ENCODE results near the gene RGS7BP. TPM values are rescaled to one million over a fixed set of nuclear protein-coding genes. Genes with fewer than 3 reads are reported as not detected.

RGS7BP gene
- 1 to 10 TPM in 1 of 4 donors, under 1 TPM in 3; 0.06 to 1.7 (median 0.15) TPM for total RNA-seq

DNA sequence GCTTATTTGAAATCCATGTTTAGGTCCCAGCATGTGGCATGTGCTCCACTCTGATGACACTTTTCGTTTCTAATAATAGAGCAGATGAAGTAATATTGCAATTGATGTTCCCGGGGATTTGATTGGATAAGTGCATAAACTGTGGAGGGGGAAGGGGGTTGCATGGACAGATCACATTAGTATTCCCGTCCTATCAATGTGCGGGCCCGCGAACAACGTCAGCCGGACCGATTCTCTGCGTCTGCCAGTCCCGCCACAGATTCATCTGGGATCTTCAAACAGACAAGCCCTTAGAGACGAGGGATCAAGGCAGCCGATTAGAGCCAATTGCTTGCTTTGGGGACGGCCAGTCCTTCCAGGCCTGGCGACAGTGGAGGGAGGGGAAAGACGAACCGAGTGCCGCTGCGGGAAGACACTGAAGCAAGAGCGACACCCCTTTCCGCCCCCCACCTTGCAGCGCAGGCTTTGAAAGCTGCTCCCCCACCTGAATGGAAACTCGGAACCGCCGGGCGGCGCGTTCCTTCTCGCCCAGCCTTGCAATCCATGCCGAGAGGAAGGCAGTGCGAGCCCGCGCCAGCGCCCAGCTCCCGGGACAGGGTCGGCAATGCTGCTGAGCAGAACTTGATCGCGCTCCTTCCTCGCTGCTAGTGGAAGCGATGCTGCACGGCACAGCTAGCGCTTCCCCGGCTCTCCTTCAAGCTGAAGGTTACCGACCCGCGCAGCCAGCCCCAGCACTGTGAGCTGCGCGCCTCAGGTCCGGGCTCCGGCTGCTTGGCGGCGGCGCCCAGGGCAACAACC lies at the start of gene RGS7BP:
Gene RGS7BP (plus strand): TSS at position 247 of the 798 bp plus-strand sequence. CDS start 610 bp downstream, outside the sequence.
- intact Hi-C loops (cut with DNase I) = no loop called here
- TF ChIP-seq, protein P1, sequence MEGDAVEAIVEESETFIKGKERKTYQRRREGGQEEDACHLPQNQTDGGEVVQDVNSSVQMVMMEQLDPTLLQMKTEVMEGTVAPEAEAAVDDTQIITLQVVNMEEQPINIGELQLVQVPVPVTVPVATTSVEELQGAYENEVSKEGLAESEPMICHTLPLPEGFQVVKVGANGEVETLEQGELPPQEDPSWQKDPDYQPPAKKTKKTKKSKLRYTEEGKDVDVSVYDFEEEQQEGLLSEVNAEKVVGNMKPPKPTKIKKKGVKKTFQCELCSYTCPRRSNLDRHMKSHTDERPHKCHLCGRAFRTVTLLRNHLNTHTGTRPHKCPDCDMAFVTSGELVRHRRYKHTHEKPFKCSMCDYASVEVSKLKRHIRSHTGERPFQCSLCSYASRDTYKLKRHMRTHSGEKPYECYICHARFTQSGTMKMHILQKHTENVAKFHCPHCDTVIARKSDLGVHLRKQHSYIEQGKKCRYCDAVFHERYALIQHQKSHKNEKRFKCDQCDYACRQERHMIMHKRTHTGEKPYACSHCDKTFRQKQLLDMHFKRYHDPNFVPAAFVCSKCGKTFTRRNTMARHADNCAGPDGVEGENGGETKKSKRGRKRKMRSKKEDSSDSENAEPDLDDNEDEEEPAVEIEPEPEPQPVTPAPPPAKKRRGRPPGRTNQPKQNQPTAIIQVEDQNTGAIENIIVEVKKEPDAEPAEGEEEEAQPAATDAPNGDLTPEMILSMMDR (IDR thresholded peaks at IDR 0.05) = peak in 3 of 6 experiments; percentile 11 to 27 (median 18)
- TF ChIP-seq POLR2A (IDR thresholded peaks at IDR 0.05) = no peak
- WGBS, 2 donors = 1 to 8% methylated on average over 12 to 13 of the region's 53 CpGs
- peaks cover 0 to 20% (median 0%) of the 10 kb centered on the region in 3 donors for H3K4me1 ChIP-seq
- peaks cover 0 to 47% (median 0%) of the 10 kb centered on the region in 4 donors for H3K27me3 ChIP-seq
- H3K4me3 ChIP-seq = peak within 1 kb of the TSS; percentile 28 to 61 (median 52)
- DNase-seq = no peak
- H3K9me3 ChIP-seq = no peaks in the 10 kb centered on the region
- no peaks in the 10 kb centered on the region for H3K36me3 ChIP-seq
- H3K27ac ChIP-seq = peak within 1 kb of the TSS in 3 of 4 donors; percentile 7 to 54 (median 44)

DNA sequence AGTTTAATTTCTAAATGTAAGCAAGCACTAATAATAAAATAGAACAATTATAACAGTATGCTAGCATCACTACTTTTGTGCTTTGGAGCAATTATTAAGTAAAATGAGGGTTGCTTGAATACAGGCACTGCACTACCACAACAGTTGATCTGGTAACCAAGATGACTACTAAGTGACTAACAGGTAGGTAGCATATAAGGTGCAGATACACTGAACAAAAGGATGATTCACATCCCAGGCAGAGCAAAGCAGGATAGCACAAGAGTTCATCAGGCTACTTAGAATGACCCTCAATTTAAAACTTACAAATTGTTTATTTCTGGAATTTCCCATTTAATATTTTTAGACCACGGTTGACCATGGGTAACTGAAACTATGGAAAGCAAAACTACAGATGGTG lies 48.0 kb upstream of the RGS7BP start:
- 79 to 86% methylated on average over 1 of the region's 1 CpG for WGBS, 2 donors
- no peak overlapping the region for H3K4me3 ChIP-seq
- no peaks in the 10 kb centered on the region for H3K4me1 ChIP-seq

DNA sequence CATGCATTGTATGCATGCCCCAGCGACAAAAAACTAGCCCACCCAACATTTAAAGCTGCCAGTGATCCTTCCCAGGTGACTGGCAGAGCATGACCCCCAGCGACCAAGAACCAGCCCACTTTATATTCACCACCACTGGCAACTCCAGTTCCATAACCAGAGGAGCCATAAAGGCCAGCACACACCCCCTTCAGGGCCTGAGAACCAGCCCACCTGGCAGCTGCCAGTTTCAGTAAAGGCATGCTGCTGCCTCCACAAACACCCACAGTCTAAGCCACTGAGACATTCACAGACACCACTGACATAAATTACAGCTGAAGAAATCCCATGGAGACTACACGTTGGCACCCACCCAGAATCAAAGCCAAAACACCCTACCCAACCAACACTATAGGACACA lies 46.9 kb upstream of the RGS7BP start:
- no peaks in the 10 kb centered on the region for H3K9me3 ChIP-seq
- TF ChIP-seq, protein P1 (IDR thresholded peaks at IDR 0.05) = no peak
- no peak for TF ChIP-seq POLR2A (IDR thresholded peaks at IDR 0.05)
- no peak for DNase-seq
- H3K4me3 ChIP-seq = no peak overlapping the region
- no peak overlapping the region for H3K27ac ChIP-seq
- H3K27me3 ChIP-seq = no peaks in the 10 kb centered on the region
- H3K36me3 ChIP-seq = no peaks in the 10 kb centered on the region
- H3K4me1 ChIP-seq = no peaks in the 10 kb centered on the region
- intact Hi-C loops (cut with DNase I) = no loop called here
- WGBS, 2 donors = 86 to 100% methylated on average over 1 of the region's 3 CpGs

More for the DNA sequence above, 48.0 kb upstream of the RGS7BP start:
- Histone ChIP-seq H3K9me3 (no peaks in the 10 kb centered on the region), H3K27me3 (no peaks in the 10 kb centered on the region), H3K36me3 (no peaks in the 10 kb centered on the region), H3K27ac (no peak overlapping the region)
- TF ChIP-seq, protein P1 (IDR thresholded peaks at IDR 0.05) = no peak
- no peak for TF ChIP-seq POLR2A (IDR thresholded peaks at IDR 0.05)
- DNase-seq = no peak
- intact Hi-C loops (cut with DNase I) = no loop called here

DNA sequence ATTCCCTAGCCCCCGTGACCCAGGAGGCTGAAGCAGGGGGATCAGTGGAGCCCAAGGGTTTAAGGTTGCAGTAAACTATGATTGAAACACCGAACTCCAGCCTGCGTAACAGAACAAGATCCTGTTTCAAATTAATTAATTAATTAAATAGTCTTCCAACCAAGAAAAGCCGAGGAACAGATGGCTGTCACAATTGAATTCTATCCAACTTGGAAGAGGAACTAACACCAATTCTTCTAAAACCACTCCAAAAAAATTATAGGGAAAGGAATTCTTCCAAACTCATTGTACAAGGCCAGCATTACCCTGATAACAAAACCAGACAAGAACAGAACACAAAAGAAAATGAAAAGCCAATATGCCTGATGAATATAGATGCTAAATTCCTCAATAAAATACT lies 43.4 kb upstream of the RGS7BP start:
- no peaks in the 10 kb centered on the region for H3K4me1 ChIP-seq
- no peak overlapping the region for H3K27ac ChIP-seq
- DNase-seq = no peak
- H3K36me3 ChIP-seq = no peaks in the 10 kb centered on the region
- no peaks in the 10 kb centered on the region for H3K27me3 ChIP-seq
- no peak overlapping the region for H3K4me3 ChIP-seq
- no peaks in the 10 kb centered on the region for H3K9me3 ChIP-seq
- intact Hi-C loops (cut with DNase I) = no loop called here
- 58 to 63% methylated on average over 4 of the region's 4 CpGs for WGBS, 2 donors
- TF ChIP-seq POLR2A (IDR thresholded peaks at IDR 0.05) = no peak
- TF ChIP-seq, protein P1 (IDR thresholded peaks at IDR 0.05) = no peak

DNA sequence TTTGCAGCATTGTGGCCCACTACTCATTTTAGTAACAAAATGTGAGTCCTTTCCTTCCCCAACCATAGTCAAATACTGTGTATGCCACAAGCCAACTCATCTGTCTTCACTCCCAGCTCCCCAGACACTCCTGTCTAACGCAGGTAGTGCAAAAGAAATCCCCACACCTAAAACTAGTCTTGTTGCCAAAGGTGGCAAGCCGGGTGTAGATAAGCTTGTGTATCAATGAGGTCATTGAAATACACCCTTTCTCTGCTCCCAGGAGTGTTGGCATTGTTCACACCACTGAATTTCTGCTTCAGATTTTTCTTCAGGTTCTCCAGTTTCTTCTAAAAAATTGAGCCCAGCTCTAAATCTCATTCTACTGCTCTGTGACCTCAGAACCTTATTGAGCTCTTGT lies 19.7 kb upstream of the RGS7BP start:
- Histone ChIP-seq H3K36me3 (no peaks in the 10 kb centered on the region), H3K27me3 (peaks cover 0 to 3% (median 0%) of the 10 kb centered on the region in 4 donors), H3K9me3 (peaks cover 0 to 5% (median 0%) of the 10 kb centered on the region in 3 donors), H3K4me3 (no peak overlapping the region), H3K4me1 (no peaks in the 10 kb centered on the region), H3K27ac (no peak overlapping the region)
- WGBS, 2 donors = 23 to 61% methylated on average over 2 of the region's 2 CpGs
- no peak for DNase-seq
- TF ChIP-seq POLR2A (IDR thresholded peaks at IDR 0.05) = no peak
- TF ChIP-seq, protein P1 (IDR thresholded peaks at IDR 0.05) = no peak
- intact Hi-C loops (cut with DNase I) = no loop called here
